ENCODE data around the gene PLCD3.

PLCD3 gene

DNA sequence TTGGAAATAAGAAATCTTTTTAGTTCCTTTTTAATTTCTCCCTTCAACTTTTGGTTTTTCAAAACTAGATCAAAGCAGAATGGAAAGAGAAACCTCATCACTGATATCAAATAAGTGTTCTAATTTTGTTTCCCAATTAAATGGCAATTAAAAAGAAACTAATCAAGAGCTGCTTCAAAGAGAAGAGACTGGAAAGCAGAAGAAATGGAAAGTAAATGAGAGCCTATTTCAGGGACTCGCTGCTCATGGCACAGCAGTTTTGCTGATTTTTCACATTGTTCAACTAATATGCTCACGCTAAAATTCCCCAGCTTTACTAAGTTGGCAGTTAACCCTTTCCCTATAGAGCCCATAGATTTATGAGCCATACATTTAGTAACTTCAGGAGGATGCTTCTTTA lies 64.7 kb downstream of the PLCD3 start:
- H3K9me3 ChIP-seq = no peaks in the 10 kb centered on the region
- H3K4me3 ChIP-seq (ENCODE audit: low read depth, low read length) = no peak overlapping the region
- H3K4me1 ChIP-seq = peaks cover 11% of the 10 kb centered on the region
- DNase-seq = no peak
- peaks cover 55% of the 10 kb centered on the region for H3K36me3 ChIP-seq
- no peaks in the 10 kb centered on the region for H3K27me3 ChIP-seq
- no peak for TF ChIP-seq CTCF (IDR thresholded peaks at IDR 0.05; ENCODE audit: low read depth, low read length)

GRCh38 chr17:45063198-45063597 lies 69.1 kb downstream of the PLCD3 start:
- Histone ChIP-seq H3K4me1 (peaks cover 16% of the 10 kb centered on the region), H3K36me3 (peaks cover 23% of the 10 kb centered on the region), H3K9me3 (no peaks in the 10 kb centered on the region), H3K27me3 (no peaks in the 10 kb centered on the region), H3K4me3 (ENCODE audit: low read depth, low read length) (no peak overlapping the region)
- TF ChIP-seq CTCF (IDR thresholded peaks at IDR 0.05; ENCODE audit: low read depth, low read length) = no peak
- no peak for DNase-seq

DNA sequence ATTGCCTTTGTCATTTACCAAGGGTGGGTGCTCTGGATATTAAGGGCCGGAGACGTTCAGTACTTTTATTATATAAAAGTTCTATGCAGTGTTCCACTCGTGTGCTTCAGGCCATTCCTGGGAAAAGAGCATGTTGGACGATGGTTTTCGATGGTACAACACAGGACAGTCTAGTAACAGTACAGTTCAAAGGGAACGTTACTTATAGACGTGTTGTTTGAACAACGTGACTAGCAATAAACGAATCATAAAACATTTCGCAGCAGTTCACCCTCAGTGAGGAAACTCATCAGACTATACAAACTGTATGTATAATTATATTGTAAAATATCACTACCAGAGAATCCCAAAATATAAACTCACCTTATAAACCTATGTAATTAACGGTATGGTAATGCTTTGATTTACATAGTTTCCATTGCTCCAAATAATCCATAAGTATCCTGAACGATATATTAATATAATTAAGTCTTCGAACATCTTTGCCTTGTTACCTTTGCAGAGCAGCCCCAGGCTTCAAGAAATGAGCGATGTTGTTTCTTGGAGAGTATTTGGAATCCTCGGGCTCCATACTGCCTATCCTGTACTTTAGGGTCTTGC lies 70.6 kb downstream of the PLCD3 start:
- no peak for TF ChIP-seq CTCF (IDR thresholded peaks at IDR 0.05; ENCODE audit: low read depth, low read length)

DNA sequence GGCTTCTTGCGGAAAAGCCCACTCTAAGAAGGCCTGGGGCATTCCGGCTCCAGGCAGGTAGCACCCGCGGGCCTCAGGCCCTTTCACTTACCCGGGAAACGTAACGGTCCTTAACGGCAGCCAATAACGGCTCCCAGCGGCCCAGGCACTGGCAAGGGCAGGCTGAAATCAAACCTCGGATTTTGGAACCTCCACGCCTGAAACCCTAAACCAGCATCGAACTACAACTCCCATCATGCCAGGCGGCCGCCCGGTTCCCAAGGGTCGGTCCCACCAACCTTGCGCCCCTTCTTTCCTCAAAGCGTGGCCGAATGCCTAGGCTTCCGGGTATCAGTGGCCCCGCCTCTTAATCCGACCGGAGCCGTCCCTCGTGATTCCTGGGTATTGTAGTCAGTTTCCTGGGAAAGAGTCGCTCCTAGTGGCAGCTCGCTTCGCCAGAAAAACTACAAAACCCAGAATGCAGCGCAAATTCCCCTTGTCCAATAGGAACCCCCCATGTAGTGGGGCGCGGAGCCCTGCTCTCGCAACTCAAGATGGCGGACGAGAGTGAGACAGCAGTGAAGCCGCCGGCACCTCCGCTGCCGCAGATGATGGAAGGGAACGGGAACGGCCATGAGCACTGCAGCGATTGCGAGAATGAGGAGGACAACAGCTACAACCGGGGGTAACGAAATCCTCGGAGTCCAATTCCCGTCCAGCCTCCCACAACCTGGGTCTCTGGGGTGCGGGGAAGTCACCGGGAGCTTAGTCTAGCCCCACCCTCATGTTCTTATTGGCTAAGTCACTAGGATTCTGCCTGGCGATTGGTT lies 71.3 kb downstream of the PLCD3 start, which contains the start of gene NMT1:
Gene NMT1, plus strand, starts transcription at position 521 of the 809 bp plus-strand sequence. Its CDS starts 13 bp downstream, at position 534.
- Histone ChIP-seq H3K4me3 (ENCODE audit: low read depth, low read length) (peak within 1 kb of the TSS; percentile 71), H3K36me3 (peaks cover 10% of the 10 kb centered on the region), H3K4me1 (peaks cover 16% of the 10 kb centered on the region; the same call in 1 of the 2 replicates), H3K9me3 (no peaks in the 10 kb centered on the region), H3K27me3 (no peaks in the 10 kb centered on the region)
- no peak for TF ChIP-seq CTCF (IDR thresholded peaks at IDR 0.05; ENCODE audit: low read depth, low read length)
- peak; percentile 98 for DNase-seq

More for the DNA sequence above, 70.6 kb downstream of the PLCD3 start:
- Histone ChIP-seq H3K27me3 (no peaks in the 10 kb centered on the region), H3K4me1 (peaks cover 16% of the 10 kb centered on the region; the same call in 1 of the 2 replicates), H3K9me3 (no peaks in the 10 kb centered on the region), H3K4me3 (ENCODE audit: low read depth, low read length) (peak overlapping the region; percentile 71), H3K36me3 (peaks cover 12% of the 10 kb centered on the region)
- no peak for DNase-seq

DNA sequence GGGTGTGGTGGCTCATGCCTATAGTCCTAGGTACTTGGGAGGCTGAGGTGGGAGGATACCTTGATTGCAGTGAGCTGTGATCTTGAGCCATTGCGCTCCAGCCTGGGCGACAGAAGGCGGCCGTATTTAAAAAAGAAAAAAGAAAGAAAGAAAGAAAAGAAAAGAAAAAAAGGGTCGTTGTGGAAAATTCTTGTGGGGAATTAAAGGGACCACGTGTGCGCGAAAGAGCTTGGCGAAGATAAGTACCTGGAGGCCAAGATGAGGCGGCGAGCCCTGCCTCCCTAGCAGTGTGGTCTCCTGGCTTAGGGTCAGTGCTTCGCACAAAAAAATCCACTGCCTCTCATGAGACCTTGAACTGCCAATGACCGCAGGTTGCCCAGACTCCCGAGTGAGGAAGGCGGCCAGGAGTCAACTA lies 71.9 kb downstream of the PLCD3 start:
- peaks cover 9% of the 10 kb centered on the region for H3K36me3 ChIP-seq
- H3K9me3 ChIP-seq = no peaks in the 10 kb centered on the region
- peak overlapping the region; percentile 71 for H3K4me3 ChIP-seq (ENCODE audit: low read depth, low read length)
- TF ChIP-seq CTCF (IDR thresholded peaks at IDR 0.05; ENCODE audit: low read depth, low read length) = no peak
- no peaks in the 10 kb centered on the region for H3K27me3 ChIP-seq
- no peak for DNase-seq
- H3K4me1 ChIP-seq = peaks cover 16% of the 10 kb centered on the region; the same call in 1 of the 2 replicates

Data from BE2C (cell line).